Measurements from ENCODE around the gene GPC5. TPM values are rescaled to one million over a fixed set of nuclear protein-coding genes. Genes with fewer than 3 reads are reported as not detected.

Gene GPC5
- total and polyA plus RNA-seq, 7 donors, result 0.23 TPM; not detected in 6

GRCh38 chr13:91355826-91356710, 42.4 kb upstream of the GPC5 start:
- Histone ChIP-seq H3K36me3 (ENCODE audit: insufficient read depth in 1 of 2, low read depth in 1 of 2) (peaks cover 9 to 70% of the 10 kb centered on the region in 2 donors), H3K4me3 (no peak overlapping the region), H3K27ac (no peak overlapping the region), H3K4me1 (peaks cover 6% of the 10 kb centered on the region), H3K27me3 (ENCODE audit: insufficient read depth in 3 of 3, low read length in 2 of 3) (no peaks in the 10 kb centered on the region), H3K9me3 (no peaks in the 10 kb centered on the region)
- WGBS, 3 donors, result 93 to 96% (median 93%) methylated on average over 6 of the region's 6 CpGs
- DNase-seq, result no peak
- TF ChIP-seq CTCF (IDR thresholded peaks at IDR 0.05), result no peak
- ATAC-seq, result no peak
- intact Hi-C loops (cut with DNase I), result no loop called here

- Histone ChIP-seq H3K27me3 (ENCODE audit: insufficient read depth in 3 of 3, low read length in 2 of 3) (no peaks in the 10 kb centered on the region), H3K4me3 (no peak overlapping the region), H3K4me1 (peaks cover 6% of the 10 kb centered on the region), H3K27ac (no peak overlapping the region), H3K36me3 (ENCODE audit: insufficient read depth in 1 of 2, low read depth in 1 of 2) (peaks cover 8 to 61% of the 10 kb centered on the region in 2 donors), H3K9me3 (no peaks in the 10 kb centered on the region)
- no peak for TF ChIP-seq CTCF (IDR thresholded peaks at IDR 0.05)
- DNase-seq (no peak), ATAC-seq (no peak)
- intact Hi-C loops (cut with DNase I), result no loop called here
- WGBS, 3 donors, result 75 to 80% (median 77%) methylated on average over 6 of the region's 6 CpGs
These were observed 41.4 kb upstream of the GPC5 start for GRCh38 chr13:91356919-91357612.

DNA sequence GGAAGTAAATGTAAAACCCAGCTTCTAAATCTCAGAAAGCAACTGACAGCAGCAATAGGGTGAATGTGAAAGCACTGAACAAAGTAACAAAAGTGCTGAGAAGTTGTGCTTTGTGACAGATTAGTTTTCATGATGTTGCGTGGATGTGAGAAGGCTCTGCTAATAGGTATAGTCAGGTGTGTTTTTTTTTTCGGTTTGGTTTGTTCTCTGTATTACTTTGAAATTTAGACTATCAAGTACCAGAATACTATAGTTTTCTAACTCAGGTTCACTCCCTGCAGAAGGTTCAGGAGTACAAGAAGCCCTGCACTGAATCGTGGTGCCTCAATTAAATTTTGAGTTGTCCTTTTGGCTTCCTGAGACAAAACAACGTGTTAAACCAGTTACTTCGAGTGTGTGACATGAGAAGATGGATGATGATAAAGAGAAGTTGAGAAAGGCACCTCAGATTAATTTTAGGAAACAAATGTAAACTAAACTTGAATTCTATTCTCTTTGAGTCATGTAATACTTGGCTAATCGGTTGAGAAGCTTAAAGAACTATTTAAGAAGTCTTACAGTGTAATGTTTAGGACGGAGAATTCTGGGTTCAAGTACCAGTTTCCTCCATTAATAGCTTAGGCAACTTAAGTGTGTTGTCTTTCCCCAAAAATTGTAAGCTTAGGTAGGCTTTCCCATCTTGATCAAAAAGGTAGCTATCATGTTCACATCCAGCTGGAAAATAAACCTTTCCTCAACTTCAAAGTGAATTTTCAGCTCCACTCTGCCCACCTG, 40.6 kb upstream of the GPC5 start:
- Histone ChIP-seq H3K27me3 (ENCODE audit: insufficient read depth in 3 of 3, low read length in 2 of 3) (no peaks in the 10 kb centered on the region), H3K36me3 (ENCODE audit: insufficient read depth in 1 of 2, low read depth in 1 of 2) (peaks cover 8 to 54% of the 10 kb centered on the region in 2 donors), H3K27ac (no peak overlapping the region), H3K4me1 (peaks cover 6% of the 10 kb centered on the region), H3K4me3 (no peak overlapping the region), H3K9me3 (no peaks in the 10 kb centered on the region)
- TF ChIP-seq CTCF (IDR thresholded peaks at IDR 0.05), result no peak
- 73 to 75% (median 73%) methylated on average over 7 of the region's 7 CpGs for WGBS, 3 donors
- intact Hi-C loops (cut with DNase I), result no loop called here
- no peak for ATAC-seq
- no peak for DNase-seq

GRCh38 chr13:91358387-91358782, 40.0 kb upstream of the GPC5 start:
- TF ChIP-seq CTCF (IDR thresholded peaks at IDR 0.05), result no peak
- no peaks in the 10 kb centered on the region for H3K9me3 ChIP-seq
- intact Hi-C loops (cut with DNase I), result no loop called here
- no peak overlapping the region for H3K4me3 ChIP-seq
- H3K36me3 ChIP-seq (ENCODE audit: insufficient read depth in 1 of 2, low read depth in 1 of 2), result peaks cover 8 to 48% of the 10 kb centered on the region in 2 donors
- ATAC-seq (no peak), DNase-seq (no peak)
- H3K27me3 ChIP-seq (ENCODE audit: insufficient read depth in 3 of 3, low read length in 2 of 3), result no peaks in the 10 kb centered on the region
- no peak overlapping the region for H3K27ac ChIP-seq
- WGBS, 3 donors, result 55 to 80% (median 68%) methylated on average over 2 of the region's 2 CpGs
- H3K4me1 ChIP-seq, result peaks cover 2% of the 10 kb centered on the region
